Measurements from ENCODE around the gene SH3PXD2A.
"Not testable (repeated sequence)": the region's sequence is repeated elsewhere in the genome, so short reads cannot be mapped to it uniquely, and the experiment has no call there.

The SH3PXD2A gene

DNA sequence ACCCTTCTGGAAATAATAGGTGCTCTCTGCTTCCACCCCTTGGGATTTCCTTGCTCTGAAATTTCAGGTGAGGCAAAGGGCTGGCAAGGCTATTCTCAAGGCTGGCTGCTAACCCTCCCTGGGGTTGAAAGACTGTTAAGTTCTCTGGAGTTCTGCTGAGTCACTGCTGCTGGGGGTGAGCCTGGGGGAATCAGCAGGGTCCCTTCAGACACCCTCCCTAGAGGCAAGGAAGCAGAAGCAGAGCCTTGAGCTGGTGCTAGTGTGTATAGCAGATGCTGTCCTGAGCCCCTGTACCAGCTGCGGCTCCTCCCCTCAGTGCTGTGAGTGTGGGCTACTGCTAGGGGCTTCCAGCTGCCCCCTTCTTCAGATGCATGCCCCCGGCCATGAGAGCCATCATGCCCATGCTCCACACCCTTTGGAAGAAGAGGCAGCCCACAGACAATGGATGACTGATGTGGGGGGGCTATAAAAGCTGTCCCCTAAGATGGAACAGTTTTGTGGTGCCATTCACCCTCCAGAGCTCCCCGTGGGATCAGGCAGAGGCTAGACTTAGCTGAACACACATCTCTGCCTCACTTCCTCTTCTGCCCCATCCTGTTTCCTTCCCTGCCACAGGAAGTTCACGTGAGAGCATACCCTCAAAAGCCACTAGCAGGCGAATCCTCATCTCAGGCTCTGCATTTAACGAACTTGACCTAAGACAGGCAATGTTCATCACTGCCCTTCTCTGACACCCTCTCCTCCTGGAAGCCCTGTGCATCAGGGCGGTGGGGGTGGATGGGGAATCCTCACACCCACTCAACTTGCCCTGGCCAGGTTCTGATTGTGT lies 91.8 kb downstream of the SH3PXD2A start:
- DNase-seq, result peak in 1 of 2 donors; percentile 83

DNA sequence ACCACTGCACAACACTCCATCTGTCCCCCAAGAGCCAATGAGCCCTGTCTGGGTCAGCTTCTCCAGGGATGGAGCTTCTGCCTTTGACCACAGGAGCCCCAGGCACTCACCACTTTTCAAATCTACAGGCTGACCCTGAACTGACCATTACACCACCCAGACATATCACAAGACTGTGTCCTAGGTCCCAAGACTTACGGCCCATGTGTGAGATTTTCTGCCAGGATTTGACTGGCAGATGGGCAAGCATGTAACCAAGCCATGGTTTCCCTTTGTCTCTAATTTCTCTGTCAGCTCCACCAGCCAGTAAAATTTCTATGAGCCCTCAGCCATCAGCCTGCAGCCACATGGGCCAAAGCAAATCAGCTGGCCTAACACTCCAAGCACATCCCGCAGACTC lies 92.5 kb downstream of the SH3PXD2A start:
- no peak for DNase-seq

- no peak for DNase-seq
Measured at GRCh38 chr10:103762162-103762561, 93.2 kb downstream of the SH3PXD2A start.

- no peak for DNase-seq
Measured at GRCh38 chr10:103761075-103761920, 94.1 kb downstream of the SH3PXD2A start.

DNA sequence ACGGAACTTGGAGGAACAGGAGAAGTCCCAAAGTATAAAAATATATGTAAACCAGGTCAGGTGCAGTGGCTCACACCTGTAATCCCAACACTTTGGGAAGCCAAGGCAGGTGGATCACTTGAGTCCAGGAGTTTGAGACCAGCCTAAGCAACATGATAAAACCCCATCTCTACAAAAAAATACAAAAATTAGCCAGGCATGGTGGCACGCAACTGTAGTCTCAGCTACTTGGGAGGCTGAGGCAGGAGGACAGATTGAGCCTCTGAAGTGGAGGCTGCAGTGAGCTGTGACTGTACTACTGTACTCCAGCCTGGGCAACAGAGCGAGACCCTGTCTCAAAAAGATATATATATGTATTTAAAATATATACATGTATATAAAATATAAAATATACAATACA lies 95.1 kb downstream of the SH3PXD2A start:
- DNase-seq, result not testable (repeated sequence)

- DNase-seq, result peak in 1 of 2 donors; percentile 82
Measured at GRCh38 chr10:103759100-103759781, 96.1 kb downstream of the SH3PXD2A start.

- no peak for DNase-seq
Measured at GRCh38 chr10:103758294-103758681, 97.1 kb downstream of the SH3PXD2A start.

DNA sequence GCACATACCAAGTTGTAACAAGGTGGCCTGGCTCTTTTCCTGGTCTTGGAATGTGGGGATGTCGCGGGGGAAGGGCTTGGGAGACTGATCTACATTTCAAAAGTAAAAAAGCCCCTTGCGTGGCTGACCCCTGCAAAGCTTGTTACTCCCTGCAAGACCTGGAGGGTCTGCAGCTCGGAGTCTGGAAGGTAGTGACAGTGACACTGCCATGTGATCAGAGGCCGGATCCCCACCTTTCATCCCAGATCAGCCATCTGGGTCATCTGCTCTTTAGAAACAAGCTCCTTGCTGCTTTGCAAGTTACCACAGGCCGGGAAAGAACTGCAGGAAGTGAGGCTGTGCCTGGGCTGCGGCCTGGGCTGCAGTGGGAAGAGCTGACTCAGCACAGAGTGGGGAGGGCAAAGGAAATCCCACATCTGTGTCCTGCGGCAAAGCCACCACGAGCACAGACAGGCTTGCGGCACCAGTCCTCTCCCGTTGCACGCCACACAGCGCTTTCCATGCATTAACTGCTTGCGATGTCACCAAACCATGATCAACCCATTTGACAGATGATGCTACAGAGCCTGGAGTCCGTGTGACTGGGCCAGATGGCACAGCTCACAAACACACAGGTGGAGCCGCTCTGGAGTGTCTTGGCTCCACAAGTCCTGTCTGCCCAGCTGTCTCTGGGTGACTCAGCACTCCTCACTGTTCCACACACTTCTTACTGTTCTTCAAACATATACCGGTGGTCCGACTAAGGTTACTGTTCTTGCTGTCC lies 97.7 kb downstream of the SH3PXD2A start:
- DNase-seq, result peak; percentile 27 to 94

- no peak for DNase-seq
Measured at GRCh38 chr10:103756277-103756869, 99.0 kb downstream of the SH3PXD2A start.

DNA sequence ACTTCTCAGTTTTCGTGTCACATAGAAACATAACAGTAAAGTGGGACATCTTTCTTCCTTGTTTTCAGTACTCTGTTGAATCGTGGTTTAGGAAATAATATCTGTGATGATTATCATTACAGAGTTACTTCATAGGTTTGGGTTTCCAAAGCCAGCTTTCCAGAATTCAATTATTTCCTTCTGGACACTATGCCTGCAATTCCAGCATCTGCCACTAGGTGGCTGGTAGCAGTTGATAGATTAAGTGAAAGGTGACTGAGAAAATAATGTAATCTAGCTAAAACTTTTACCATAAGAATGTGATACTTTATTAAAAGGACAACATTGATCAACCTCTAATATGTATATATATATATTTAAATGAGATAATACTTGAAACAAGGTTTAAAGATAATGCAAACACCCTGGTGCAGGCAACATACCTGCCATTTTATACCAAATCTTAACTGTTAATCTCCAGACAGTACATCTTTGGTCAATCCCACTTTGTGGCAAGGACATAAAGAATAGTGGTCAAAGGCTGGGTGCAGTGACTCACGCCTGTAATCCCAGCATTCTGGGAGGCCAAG lies 102.6 kb downstream of the SH3PXD2A start:
- DNase-seq, result no peak

DNA sequence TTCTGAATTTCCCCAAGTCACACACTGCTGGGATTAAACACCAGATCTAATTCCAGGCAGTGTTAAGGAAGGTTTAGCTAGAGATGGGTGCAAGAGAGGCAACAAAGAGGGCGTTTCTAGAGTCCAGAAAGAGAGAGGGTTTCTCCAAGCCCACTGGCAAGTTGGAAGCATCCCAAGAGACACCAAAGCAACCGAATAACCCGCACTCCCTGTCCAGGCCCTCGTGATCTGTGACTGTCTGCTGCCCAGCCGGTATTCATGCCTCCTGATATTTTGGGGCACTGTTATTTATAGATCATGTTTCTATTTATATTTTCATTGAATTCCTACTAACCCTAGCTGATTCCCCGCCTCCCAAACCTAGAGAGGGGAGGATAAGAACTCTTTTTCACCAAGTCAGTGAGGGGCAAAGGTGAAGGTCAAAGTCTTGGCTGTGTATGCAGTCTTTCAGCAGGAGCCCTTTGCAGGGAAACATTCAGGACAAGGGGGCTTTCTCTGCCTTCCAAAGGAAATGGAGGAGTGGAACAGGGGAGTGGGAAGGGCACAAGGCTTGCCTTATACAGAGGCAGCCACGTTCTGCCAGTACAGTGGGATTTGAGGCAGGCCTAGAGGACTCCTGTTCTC lies 103.6 kb downstream of the SH3PXD2A start:
- no peak for DNase-seq

GRCh38 chr10:103750836-103751235 lies 104.5 kb downstream of the SH3PXD2A start:
- no peak for DNase-seq

DNA sequence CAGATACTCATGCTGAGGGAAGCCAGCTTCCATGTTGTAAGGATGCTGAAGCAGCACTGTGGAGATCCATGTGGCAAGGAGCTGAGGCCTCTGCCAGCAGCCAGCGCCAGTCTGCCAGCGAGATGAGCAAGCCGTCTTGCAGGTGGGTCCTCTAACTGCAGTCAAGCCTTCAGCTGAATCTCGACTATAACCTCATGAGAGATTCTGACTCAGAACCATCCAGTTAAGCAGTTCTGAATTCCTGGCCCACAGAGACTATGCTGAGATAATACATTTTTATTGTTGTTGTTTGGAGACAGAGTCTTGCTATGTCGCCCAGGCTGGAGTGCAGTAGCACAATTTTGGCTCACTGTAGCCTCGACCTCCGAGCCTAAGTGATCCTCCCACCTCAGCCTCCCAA lies 105.6 kb downstream of the SH3PXD2A start:
- no peak for DNase-seq

GRCh38 chr10:103748020-103748419 lies 107.4 kb downstream of the SH3PXD2A start:
- DNase-seq, result no peak

GRCh38 chr10:103747193-103747865 lies 108.0 kb downstream of the SH3PXD2A start:
- no peak for DNase-seq

DNA sequence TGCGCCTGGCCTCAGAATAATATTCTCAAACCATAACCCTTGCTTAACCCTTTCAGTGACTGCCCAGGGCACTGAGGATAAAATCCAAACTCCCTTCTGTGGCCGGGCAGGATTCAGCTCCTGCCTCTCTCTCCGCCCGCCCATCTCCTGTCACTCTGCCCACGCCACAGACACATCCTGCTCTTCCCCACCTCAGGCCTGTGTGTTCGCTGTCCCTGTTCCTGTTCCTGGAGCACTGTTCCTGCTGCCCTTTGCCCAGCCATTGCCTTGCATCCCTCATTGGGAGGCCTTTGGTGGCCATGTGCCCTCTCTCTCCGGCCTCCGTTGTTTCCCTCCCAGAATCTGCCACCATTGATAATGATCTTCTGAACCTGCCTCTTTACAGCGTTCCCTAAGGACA lies 108.8 kb downstream of the SH3PXD2A start:
- no peak for DNase-seq

DNA sequence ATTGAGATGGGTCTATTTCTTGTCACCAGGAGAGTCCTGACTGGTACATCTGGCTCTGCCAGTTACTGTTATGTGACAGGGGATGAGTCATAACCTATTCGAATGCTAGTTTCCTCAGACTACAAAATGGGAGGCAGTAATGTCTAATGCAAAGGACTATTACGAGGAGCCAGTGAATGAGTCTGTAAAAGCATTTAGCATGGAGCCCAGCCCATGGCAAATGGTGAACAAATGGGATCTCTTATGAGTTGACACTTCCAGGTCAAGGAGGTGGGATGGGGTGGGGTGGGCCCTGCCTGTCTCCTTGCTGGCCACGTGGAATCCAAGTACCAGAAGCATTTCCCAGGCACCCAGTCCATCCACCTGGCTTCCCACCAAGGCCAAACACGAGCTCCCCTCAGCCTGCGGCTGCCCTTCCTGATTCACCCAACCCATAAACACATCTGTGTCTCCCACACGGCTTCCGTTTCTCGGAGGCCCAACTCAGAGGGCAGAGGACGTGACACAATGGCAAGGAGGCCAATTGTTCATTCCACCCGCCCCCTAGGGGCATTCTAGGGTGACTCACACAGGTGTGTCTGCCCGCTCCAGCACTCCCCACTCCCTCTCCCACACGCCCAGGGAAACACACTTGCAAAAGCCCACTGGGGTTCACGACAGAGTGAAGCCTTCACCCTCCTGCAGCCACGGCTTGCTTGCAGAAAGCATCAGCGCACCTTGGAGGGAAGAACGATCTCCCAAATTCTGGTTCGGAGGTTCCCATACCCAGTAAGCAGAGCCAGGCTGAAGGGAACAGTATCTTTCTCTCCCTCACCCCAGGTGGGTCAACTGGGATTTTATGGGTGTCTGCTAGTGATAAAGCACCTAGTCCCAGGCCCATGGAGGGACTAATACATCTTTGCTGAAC lies 109.8 kb downstream of the SH3PXD2A start:
- peak in 1 of 2 donors; percentile 42 for DNase-seq

GRCh38 chr10:103742824-103743223 lies 112.6 kb downstream of the SH3PXD2A start:
- no peak for DNase-seq

GRCh38 chr10:103740611-103741010 lies 114.8 kb downstream of the SH3PXD2A start:
- DNase-seq, result no peak
